ENCODE measurements around the gene LSAMP.

LSAMP gene

DNA sequence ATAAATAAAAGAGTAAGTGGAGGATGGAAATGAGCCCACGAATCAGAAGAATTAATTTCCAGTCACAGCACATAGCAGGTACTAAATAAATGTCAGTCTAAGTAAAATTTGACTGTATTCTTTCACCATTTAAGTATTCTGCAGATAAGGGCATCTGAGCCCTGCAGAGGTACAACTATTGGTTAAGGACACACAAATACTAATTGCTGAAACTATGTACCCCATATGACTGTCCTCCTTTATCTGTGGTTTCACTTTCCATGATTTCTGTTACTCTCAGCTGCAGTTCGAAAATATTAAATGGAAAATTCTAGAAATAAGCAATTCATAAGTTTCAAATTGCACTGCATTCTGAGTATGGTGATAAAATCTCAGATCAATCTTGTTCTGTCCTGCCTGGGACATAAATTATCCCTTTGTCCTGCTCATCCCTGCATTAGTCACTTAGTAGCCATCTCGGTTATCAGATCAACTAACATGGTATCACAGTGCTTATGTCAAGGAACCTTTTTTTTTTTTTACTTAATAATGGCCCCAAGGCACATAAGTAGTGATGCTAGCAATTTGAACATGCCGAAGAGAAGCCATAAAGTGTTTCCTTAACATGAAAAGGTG is 95.1 kb downstream of the LSAMP start:
- DNase-seq: no peak

DNA sequence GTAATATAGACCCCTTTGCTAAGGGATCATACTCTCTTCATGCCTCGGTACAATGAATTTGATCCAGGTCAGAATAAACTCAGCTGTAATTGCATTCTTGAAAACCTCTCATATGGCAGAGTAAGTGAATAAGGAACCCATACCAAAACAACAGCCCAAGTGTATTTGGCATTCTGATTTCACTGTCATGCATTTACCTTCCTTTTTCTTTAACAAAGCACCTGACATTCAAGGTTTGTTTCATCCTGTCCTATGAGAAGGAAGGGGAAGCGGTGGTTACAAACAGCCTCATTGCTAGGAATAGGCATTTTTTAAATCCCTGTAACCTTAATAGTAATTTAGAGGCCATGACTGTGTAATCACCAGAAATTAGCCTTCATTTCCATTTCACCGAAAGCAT is 97.1 kb downstream of the LSAMP start:
- DNase-seq: no peak

DNA sequence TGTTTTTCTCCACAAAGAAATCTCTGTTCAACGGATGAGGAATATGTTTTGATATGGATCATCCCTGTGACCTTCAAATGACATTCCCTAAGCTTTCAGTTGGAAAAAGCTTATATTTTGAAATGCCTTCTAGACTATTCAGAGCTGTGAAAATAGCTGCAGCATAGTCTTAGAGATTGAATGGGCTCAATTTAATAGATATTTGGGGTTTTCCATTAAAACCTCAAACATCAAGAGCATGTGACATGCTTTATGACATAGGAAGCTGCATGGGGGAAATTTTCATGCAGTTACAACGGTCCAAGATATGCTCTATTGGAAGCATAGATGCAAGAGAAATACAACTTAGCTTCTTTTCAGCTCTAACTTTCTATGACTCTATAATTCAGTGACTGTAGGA is 102.8 kb downstream of the LSAMP start:
- DNase-seq: no peak

GRCh38 chr3:116341899-116342298 is 103.4 kb downstream of the LSAMP start:
- no peak for DNase-seq

DNA sequence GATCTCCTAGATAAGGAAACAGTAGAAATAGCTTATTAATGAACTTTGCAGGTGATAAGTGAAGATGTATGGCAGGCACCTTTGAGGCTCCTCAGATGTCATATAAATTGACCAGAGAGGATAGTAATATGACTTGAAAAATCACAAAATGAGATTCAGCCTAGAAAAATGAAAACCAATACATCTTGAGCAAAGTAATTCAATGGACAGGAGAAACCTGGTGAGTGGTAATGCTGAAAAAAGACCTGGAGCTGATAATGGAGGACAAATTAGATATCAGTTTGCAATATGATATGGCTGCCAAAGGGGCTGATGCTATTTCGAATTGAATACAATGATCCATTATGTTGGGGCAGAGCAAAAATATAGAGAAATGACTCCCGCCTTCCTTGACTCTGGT is 103.9 kb downstream of the LSAMP start:
- DNase-seq: no peak

- no peak for DNase-seq
Measured at GRCh38 chr3:116340680-116341216, 104.5 kb downstream of the LSAMP start.

GRCh38 chr3:116339441-116340028 is 105.8 kb downstream of the LSAMP start:
- DNase-seq: peak; percentile 43

GRCh38 chr3:116338713-116339112 is 106.6 kb downstream of the LSAMP start:
- no peak for DNase-seq

- DNase-seq: no peak
Measured at GRCh38 chr3:116337229-116337628, 108.1 kb downstream of the LSAMP start.

DNA sequence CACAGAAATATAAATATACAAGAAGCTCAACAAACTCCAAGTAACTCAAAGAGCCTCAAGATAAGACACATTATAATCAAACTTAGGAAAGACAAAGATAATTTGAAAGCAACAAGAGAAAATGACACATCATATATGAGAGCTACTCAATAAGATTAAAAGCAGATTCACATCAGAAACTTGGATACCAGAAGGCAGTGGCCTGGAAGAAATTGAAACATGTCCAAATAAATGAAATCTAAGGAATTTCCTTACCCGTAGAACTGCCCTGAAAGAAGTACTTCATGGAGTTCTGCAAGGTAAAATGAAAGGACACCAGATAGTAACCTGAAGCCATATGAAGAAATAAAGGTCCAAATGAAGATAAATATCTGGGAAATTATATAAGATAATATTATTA is 113.9 kb downstream of the LSAMP start:
- no peak for DNase-seq

DNA sequence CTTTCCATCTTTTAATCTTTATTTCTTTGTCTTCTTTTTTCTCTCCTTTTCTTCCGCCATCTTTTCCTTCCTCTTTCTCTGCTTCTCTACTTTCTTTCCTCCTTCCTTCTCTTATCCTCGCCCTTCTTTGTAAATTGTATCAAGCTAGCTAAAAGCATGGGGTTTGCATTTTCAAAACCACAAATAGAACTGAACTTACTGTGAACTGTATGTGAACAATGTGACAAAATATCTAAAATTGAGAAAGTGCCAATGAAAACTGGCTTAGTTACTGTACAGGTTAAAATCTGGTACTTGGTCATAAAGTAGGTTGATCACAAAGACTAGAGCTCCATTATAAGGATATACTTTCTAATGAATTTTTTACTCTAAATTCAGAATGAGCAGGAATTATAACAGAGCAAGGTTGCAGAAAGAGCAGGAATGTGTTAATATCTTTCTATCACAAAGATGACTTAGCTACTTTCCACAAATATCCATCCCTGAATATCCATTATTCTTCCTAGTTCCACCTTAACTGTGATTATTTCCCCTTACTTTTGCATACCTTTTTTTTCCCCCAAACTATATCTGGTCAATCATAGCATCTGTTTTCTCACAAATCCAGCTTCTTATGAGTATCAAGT is 122.4 kb downstream of the LSAMP start:
- DNase-seq: no peak

- DNase-seq: no peak
Measured at GRCh38 chr3:116318370-116318769, 126.9 kb downstream of the LSAMP start.

DNA sequence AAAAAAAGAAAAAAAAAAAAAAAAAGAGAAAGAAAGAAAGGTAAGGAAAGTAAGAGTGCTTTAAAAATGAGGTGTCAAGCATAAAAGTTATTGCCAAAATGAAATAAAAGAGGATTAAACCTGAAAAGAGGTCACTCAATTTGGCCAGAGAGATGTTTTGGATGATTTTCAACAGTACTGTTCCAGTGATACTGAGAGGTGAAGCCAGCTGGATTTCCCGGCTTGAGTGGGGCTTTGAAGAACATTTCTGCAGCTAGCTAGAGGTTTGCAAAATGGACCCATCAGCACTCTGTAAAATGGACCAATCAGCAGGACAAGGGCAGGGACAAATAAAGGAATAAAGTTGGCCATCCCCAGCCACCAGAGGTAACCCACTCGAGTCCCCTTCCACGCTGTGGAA is 128.5 kb downstream of the LSAMP start:
- no peak for DNase-seq

DNA sequence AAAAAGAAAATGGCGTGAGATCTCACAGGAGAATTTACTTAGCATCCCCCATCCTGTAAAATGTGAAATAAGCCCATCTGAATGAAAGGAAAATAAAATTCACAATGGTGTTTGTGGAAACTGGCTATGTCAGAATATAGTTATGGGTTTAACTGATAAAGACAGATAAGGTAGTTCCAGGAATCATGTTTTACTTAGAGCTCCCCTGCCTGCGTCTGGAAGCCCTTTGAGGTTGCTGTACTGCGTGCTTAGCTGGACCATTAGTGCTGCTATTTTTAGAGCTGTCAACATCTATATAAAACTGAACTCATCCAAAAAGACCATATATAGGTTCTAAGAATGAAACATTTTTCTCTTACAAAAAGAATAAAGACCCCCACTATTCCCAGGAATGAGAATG is 130.8 kb downstream of the LSAMP start:
- no peak for DNase-seq

DNA sequence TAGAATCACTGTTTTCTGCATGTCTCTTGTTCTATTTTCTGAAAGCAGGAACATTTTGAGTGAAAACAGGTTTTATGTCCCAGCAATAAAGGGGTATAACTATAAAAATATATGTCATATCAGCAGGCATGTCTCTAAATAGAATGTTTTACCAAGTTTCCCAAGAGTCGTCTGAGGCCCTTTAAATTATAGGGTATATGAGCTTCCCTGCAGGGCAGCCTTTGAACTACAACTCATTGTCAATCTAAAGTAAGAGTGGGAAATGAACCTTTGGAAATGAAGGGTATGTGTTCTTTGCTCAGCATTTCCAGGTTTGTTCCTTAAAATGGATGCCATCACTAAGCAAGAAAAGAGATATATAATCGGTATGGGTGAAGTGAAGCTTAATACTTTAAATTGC is 138.6 kb downstream of the LSAMP start:
- DNase-seq: no peak

DNA sequence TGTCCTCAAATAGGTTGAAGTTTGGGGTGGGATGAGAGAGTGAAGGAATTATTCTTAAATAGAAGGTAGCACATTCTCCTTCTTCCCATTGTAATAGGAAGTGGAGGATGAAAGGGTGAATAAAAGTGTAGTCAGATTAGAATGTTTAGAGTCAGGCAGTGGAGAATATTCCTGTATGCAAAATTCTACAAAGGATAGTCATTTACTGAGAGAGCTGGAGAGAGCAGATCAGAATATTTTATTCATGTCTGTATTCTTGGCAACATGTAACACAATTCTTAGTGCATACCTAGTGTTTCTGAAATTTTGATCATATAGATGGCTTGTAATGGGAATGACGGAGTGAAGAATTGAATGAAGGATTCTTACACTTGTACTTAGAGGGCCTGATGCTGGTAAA is 139.1 kb downstream of the LSAMP start:
- no peak for DNase-seq

GRCh38 chr3:116302087-116302747 is 143.1 kb downstream of the LSAMP start:
- DNase-seq: no peak

DNA sequence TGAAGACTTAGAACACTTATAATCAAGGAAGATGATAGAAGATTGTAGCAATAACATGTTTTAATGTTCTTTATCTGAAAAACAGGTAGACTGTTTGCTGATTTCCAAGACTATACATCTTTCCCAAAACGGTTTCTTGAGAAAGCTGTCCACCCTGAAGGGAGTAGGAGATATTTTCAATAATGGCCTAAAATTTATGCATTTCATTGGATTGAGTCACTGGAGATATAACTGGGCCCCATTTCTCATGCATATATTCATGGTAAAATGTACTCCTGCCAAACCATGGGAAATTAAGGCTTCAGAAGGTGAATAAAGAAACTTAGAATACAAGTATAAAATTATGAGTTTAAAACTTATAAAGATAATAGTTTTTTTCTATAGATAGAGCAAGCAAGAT is 143.9 kb downstream of the LSAMP start:
- DNase-seq: no peak

- no peak for DNase-seq
Measured at GRCh38 chr3:116300226-116300625, 145.1 kb downstream of the LSAMP start.

DNA sequence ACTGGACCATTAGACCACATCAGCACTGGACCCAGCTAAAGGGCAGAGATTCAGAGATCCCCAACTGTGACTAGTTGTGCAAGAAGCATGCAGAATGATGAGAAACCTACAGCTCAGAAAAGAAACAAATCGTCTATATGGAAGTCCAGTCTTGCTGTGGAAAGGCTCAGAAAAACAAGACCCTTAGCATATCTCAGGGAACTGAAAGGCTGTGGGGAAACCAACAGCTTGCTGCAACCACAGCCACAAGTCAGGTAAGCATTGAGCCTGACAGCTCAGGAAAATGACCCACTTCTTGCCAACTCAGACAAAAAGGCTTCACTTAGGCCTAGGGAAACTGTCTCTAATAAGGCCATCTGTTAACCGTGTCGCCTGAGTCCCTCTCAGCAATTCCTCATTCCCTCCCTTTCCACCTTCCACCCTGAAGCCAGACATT is 145.6 kb downstream of the LSAMP start:
- DNase-seq: no peak

- DNase-seq: no peak
Measured at GRCh38 chr3:116298151-116298550, 147.1 kb downstream of the LSAMP start.

GRCh38 chr3:116291141-116291540 is 154.1 kb downstream of the LSAMP start:
- no peak for DNase-seq

DNA sequence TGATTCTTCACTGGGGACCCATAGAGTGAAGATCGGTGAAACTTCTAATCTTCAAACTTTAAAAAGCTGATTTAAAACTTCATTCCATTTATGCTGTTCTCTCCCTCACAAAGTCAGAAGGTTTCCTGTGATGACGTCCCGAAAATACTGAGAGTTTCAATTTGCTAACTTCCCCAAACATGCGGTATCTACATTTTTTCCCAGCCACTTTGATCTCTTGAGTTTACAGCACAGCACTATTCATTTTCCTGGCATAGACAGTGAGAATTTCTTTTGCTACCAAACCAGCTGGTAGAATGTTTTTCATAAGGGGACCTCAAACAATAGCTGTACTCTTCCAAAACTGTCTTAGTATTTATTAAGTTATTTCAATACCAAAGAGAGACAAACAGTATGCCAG is 156.8 kb downstream of the LSAMP start:
- DNase-seq: no peak
